RWPE1 (cell line): Measurements from ENCODE around the gene TELO2.

Source experiments
- CTCF ChIA-PET: fragments of 350-600 bp; sonication (Branson Sonifier 250); formaldehyde crosslinking; extraction: SDS; loops from one replicate; lab custom pipeline; 2021; lab: Yijun Ruan, JAX
- POLR2A ChIA-PET: fragments of 400-600 bp; formaldehyde crosslinking; extraction: SDS; loops from one replicate; lab custom pipeline; 2020; ENCODE audit warnings: antibody characterized with exemption; ENCODE audit not compliant: low non-redundant PET; lab: Yijun Ruan, JAX
- DNase-seq: peaks from one replicate; pipeline ENCODE4 v3.0.0; 2012; ENCODE audit warnings: low spot score
- H3K27ac ChIP-seq: fragments of 450-650 bp; 2 replicates; pipeline ENCODE4 v1.5.1; 2017
- CTCF ChIP-seq: fragments of 450-650 bp; conservative IDR thresholded peaks from 2 replicates; pipeline ENCODE4 v1.5.1; 2017; ENCODE audit warnings: low read depth, mild to moderate bottlenecking

The TELO2 gene

DNA sequence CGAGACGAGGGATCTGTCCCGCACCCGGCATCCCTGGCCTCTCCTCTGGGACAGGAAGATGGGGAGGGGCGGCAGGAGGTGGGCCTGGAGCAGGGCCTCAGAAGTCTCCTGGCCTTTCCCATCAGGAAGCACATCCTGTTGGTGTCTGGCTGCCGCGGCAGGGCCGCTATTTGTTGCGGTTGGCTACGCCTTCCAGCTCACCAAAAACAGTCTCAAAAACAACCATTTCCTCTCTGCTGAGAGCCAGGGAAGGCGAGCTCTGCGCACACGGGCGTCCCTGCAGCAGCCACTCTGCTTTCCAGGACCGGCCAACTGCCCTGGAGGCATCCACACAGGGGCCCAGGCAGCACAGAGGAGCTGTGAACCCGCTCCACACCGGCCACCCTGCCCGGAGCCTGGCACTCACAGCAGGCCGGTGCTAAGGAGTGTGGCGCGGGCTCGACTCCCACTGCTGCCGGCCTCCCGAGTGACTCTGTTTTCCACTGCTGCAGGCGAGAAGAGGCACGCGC lies 40.3 kb downstream of the TELO2 start, which contains the start of gene TMEM204:
Gene TMEM204 (plus strand): TSS at position 224 of the 509 bp plus-strand sequence. CDS start 610 bp downstream, outside the sequence.
- POLR2A ChIA-PET, result no interaction called here

GRCh38 chr16:1534021-1535020 lies 41.2 kb downstream of the TELO2 start:
- ChIA-PET POLR2A (no interaction called here), CTCF (no interaction called here)
- no peak for TF ChIP-seq CTCF
- no peak for DNase-seq
- H3K27ac ChIP-seq, result no peak overlapping the region; the same call in 1 of the 2 replicates

More for the DNA sequence above, 40.3 kb downstream of the TELO2 start, which contains the start of gene TMEM204:
- CTCF ChIA-PET, result interaction anchor here (0.6 kb wide), 1 partner anchor 34 kb away, joined by 4 read pairs; no protein-coding TSS in a partner anchor
- H3K27ac ChIP-seq, result peak within 1 kb of the TSS; percentile 75
- TF ChIP-seq CTCF, result no peak
- no peak for DNase-seq

- no peak for TF ChIP-seq CTCF
- CTCF ChIA-PET, result interaction anchor here (0.6 kb wide), 1 partner anchor 67 kb away, joined by 3 read pairs; no protein-coding TSS in a partner anchor
- DNase-seq, result no peak
- no peak overlapping the region for H3K27ac ChIP-seq
- POLR2A ChIA-PET, result no interaction called here
These were observed 42.5 kb downstream of the TELO2 start for GRCh38 chr16:1535391-1536291.

DNA sequence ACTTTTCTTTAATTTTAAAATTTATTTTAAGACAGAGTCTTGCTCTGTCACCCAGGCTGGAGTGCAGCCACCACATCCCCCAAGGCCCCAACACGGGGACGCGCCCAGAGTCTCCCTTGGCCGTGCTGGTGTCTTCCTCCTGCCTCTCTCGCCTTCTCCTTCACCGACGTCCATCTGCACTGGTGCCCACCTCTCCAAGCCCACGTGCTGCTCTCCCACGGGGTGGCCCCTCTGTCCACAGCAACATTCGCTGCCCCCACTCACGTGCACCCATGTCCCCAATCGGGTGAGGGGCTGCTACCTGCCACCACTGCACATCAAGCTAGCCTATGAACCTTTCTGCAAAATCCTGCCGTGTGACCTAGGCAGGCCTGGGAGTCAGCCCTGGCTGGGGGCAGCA lies 43.4 kb downstream of the TELO2 start:
- POLR2A ChIA-PET, result no interaction called here

DNA sequence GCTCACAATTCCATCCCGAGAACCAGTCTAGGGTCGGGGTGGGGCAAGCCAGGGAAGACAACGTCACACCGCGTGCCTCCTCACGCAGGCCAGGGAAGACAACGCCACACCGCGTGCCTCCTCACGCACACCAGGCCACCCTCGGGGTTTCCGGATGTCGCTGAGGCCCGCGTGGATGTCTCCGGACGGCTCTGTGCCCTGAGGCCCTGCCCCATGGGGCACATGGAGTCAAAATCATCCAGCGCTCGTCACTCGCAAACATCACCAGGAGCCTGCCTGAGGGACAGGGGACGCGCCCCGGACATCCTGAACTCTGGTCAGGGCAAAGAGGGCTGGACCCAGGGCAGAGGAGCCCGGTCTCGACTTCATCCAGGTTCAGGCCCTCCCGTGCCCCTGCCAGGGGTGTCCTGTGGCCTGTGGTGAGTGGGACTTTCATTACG lies 44.0 kb downstream of the TELO2 start:
- CTCF ChIA-PET, result no interaction called here
- POLR2A ChIA-PET, result no interaction called here
- DNase-seq, result no peak
- TF ChIP-seq CTCF, result no peak
- H3K27ac ChIP-seq, result no peak overlapping the region

More for the DNA sequence above, 43.4 kb downstream of the TELO2 start:
- DNase-seq, result no peak
- H3K27ac ChIP-seq, result no peak overlapping the region
- no peak for TF ChIP-seq CTCF
- CTCF ChIA-PET, result interaction anchor here (0.6 kb wide), 1 partner anchor 65 kb away, joined by 3 read pairs; no protein-coding TSS in a partner anchor
